ENCODE results near the gene CRYZ.
"Not testable (repeated sequence)": the region's sequence is repeated elsewhere in the genome, so short reads cannot be mapped to it uniquely, and the experiment has no call there.

DNA sequence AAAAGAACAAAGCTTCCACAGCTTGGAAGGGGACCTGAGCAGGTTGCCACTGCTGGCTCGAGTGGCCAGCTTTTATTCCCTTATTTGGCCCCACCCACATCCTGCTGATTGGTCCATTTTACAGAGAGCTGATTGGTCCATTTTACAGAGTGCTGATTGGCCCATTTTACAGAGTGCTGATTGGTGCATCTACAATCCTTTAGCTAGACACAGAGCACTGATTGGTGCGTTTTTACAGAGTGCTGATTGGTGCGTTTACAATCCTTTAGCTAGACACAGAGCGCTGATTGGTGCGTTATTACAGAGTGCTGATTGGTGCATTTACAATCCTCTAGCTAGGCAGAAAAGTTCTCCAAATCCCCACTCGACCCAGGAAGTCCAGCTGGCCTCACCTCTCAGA lies 12.4 kb upstream of the CRYZ start:
- TF ChIP-seq, protein P1, sequence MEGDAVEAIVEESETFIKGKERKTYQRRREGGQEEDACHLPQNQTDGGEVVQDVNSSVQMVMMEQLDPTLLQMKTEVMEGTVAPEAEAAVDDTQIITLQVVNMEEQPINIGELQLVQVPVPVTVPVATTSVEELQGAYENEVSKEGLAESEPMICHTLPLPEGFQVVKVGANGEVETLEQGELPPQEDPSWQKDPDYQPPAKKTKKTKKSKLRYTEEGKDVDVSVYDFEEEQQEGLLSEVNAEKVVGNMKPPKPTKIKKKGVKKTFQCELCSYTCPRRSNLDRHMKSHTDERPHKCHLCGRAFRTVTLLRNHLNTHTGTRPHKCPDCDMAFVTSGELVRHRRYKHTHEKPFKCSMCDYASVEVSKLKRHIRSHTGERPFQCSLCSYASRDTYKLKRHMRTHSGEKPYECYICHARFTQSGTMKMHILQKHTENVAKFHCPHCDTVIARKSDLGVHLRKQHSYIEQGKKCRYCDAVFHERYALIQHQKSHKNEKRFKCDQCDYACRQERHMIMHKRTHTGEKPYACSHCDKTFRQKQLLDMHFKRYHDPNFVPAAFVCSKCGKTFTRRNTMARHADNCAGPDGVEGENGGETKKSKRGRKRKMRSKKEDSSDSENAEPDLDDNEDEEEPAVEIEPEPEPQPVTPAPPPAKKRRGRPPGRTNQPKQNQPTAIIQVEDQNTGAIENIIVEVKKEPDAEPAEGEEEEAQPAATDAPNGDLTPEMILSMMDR (conservative IDR thresholded peaks at IDR 0.05), result not testable (repeated sequence)
- TF ChIP-seq ZFX (IDR thresholded peaks at IDR 0.05), result not testable (repeated sequence)

Measured in C4-2B (cell line).